NCI-H2196 treated with DMSO at 0.1 percent for 48 hours (cell line): ENCODE results near the gene ULK2.
A peak's percentile ranks its signal among the peaks of the same experiment; 100 is the strongest.
"Not testable (repeated sequence)": the region's sequence is repeated elsewhere in the genome, so short reads cannot be mapped to it uniquely, and the experiment has no call there.

ENCODE experiments used
- DNase-seq: peaks from one replicate; lab custom pipeline; 2025; ENCODE audit not compliant: unreplicated experiment; lab: John Stamatoyannopoulos, UW

ULK2 gene

DNA sequence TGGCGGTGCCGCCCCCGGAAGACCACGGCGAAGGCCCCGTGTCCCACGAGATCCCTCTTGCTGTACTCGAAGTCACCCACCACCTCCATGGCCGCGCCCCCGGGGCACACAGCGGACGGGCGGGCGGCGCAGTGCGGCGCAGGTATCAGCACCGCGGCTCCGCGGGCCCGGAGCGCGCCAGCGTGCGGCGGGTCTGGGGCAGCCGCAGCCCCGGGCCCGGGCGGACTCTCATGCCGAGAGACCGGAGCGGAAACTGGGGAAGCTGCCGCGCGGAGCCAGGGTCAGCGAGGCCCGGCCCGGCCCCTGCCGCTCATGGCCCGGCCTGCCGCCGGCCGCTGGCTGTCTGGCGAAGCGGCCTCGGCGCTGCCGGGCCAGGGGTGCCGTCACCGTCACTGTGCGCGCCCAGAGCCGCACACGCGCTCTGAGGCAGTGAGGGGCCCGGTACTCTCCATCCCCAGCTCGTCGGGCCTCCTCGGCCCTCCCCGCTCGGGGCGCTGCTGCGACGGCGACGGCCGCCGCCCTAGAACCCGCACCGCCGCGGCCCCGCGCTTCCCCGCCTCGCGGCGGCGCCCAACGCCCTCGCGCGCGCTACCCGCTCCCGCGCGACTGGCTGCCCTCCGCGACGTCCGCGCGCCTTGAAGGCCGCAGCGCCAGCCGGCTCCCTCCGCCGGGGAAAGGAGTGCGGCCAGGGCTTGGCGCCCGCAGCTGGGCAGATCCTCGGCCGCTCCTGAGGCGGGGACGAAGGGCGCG is at the start of gene ULK2:
Gene ULK2 (minus strand): TSS at position 608 of the 750 bp plus-strand sequence. CDS start 519 bp downstream, at position 89.
- DNase-seq = peak; percentile 12

DNA sequence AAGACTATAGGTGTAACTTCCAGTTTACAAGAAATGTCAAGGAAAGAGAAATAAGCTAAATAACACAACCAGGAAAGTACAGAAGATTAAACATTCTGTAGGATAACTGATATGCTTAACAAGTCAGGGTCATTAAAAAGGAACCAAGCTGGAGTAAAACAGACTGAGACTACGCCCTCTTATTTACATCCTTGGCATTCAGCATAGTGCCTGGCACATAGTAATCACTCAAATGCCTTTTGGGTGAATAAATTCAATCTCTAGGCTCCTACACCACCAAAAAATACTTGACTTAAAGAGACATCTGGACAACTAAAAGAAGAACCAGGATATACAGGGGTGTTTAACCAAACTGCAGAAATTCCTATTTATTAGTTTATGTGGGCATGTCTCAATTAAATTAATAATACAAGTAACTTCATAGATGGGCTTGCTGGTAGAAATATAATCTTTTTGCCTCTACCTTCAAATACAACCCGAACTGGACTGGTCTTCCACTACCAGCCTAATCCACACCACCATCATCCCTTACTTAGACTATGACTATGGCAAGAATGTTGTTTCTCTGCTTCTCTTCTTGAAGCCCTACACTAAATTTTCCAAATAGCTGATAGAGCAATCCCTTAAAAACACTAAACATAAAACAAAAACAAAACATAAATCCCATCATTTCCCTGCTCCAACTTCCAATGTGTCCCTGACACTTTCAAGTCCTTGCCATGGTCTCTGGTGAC is 47.7 kb upstream of the ULK2 start:
- DNase-seq = no peak

DNA sequence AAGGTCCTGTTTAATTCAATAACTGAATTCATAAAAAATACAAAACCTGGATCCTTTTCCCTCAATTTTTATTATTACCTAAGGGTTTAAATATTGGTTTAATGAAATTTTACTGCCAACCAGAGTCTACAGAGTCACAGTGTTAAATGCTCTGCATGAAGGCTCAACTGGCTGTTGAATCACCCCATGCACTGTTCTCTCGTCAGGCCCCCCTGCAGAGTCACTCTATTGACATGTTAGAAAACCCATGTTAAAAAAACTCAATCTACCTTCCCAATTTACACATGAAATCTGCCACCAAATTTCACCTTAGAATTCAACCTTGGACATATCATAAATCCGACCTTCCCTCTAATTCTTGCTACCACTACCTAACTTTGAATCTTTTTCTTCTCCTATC is 43.3 kb upstream of the ULK2 start:
- DNase-seq = no peak

DNA sequence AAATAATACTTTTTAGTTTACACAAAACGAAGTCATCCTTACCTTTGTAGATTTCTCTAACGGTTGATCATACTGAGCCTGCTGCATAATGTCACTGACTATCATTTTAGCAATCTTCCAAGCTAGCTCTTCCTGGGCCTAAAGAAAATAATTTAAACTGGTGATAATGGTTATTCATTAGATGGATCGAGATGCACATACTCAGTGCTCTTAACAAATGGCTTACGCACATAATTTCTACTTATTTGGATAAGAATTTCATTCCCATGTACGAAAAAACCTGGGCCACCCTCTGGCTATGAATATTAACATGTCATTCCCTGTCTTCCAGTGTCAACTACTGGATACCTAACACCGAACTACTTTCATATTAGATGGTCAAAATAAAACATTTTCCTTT is 41.4 kb upstream of the ULK2 start:
- no peak for DNase-seq

DNA sequence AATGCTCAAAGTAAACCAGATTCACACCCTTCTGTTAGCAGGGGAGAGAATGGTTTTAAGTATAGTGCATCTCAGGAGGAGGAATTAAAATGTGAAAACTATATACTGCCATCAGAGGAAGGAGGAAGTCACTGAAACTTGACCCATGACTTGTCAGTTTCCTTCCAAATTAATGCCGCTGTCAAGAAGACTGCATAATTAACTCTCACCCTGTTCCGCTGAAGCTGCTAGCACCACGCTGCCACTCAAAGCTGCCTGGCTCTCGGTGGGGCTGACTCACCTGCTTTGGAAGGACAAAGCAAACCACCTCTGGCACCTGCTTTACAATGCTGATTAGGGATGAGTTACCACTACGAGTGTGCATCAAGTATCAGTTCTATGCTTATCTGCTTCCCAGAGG is 37.8 kb upstream of the ULK2 start:
- no peak for DNase-seq

DNA sequence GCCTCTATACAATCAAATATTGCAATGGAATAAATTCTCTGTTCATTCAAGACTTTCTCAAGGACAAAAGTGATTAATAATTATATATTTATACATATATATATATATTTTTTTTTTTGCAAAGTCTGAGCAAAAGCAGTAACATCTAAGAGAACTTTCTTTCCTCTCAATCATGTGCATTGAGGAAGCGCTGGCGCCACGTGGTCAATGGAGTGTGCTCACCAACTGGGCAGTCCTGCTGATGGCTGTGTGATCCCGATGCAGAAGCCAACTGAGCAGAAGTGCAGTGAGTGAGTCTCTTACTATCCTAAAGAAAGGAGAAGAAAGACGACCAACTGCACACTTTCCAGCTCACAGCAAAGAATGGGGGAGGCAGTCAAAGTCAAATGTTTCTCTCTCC is 37.2 kb upstream of the ULK2 start:
- DNase-seq = no peak

DNA sequence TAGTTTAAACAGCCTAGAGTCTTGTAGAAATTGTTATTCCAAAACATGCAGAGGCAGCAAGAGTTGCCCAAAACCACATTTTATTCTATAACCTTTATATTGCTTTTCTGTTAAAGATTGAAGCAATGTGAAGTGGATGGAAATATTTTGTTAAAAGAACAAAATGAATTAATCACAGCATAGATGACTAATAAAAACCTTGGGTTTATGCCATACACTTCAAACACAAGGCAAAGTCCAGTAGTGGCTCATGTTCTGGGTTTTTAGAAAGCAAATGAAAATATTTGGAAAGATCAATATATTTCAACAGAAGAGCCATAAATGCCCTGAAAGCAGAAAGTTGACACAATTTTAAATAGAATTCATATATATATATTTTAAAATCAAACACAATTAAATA is 36.7 kb upstream of the ULK2 start:
- no peak for DNase-seq

DNA sequence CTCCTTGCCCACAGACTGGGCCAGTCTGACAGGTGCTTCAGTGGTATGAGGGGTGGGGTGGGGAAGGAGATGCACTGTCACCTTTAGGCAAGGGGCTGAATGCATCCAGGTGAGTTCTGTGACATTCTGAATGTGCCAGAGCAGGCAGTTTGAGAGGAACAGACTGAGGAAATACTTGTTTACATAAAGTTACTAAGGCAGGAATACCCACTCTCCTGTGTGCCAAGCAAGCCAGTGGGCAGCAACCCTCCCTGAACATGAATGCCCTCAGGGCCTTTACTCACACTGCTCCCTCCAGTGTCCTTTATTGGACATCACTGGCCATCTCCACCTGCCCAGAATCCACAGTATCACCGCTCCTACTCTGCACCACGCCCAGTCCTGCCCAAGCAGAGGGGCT is 33.1 kb upstream of the ULK2 start:
- DNase-seq = no peak

DNA sequence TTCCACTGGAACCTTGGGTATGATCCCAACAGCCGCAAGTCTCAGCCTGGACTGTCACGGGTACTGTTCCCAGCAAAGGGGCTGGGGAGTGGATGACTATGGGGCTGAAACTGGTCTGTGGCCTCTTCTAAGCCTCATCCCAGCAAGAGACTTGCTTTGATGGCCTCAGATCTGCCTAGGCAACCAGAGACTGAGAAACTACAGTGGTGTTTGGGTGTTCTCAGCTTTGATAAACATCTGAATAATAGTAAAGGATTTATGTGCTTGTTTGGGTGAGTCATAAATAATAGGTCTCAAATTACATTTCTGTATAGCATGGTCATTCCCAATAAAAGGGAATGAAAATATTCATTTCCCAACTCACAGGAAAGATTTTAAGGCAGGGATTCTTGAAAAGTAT is 30.2 kb upstream of the ULK2 start:
- no peak for DNase-seq

DNA sequence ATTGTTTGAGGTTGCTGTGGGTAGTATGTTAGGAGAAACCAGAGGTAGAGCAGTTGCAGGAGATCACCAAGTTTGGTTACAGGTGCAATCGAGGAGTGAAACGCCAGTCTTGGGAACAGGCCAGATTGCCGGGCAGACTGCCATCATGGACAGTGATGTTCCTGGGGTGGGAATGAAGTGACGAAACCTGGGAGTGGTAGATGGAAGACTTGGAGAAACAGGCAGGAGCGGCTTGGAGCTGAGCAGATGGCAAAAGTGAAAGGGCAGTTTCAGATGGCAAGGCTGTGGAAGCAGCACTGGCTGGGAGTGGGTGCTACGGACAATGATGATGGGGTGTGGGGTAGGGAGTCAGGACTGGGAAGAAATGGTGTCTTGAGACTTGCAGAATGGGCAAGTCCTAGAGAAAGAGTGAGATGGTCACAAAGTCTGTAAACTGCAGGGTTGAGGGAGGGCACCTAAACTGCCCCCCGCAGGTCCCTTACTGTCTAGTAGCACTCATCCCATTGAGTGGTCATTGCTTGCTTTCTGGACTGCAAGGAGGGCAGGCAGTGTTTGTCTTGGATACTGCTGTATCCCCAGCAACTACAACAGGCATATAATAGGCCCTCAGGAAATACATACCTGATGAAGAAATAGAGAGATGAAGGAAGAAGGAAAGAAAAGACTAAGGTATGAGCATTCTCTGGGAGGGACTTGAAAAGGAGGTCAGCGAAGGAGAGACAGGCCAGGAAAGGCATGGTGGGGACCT is 29.5 kb upstream of the ULK2 start:
- no peak for DNase-seq

DNA sequence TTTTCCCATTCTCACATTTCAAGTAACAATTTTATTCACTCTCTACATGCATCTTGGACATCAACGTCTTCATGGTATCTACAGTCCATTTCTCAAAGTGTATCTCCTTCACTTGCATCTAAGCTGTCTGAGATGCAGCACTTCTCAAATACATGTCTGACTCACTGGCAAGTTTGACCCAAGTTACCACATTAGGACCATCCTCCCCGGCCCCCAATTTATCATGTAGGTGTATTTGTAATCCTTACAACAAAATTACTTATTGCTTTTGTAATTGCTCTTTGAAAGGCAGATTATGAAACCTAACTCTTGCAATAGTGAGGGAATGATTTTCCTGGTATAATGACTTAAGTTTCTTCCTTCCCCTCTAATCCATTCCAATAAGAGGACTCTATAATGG is 28.9 kb upstream of the ULK2 start:
- no peak for DNase-seq

DNA sequence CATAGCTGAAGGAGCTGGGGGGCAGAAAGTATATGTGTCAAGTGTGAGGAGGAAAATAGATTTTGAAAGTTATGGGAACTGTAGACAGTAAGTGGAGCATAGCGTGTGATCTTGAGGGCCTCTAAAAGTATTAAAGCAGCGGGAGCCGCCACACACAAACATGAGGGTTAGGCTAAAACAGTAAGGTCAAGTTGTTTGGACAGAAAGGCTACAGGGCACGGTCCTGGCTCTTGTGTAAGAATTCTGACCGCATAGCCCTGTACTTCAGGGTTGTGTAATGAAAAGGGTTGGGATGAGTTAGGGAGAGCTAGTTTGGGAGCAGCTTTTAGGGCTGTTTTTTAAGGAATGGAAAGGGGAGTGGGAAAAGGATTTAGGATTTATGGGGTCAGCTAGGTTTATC is 22.8 kb upstream of the ULK2 start:
- DNase-seq = not testable (repeated sequence)

DNA sequence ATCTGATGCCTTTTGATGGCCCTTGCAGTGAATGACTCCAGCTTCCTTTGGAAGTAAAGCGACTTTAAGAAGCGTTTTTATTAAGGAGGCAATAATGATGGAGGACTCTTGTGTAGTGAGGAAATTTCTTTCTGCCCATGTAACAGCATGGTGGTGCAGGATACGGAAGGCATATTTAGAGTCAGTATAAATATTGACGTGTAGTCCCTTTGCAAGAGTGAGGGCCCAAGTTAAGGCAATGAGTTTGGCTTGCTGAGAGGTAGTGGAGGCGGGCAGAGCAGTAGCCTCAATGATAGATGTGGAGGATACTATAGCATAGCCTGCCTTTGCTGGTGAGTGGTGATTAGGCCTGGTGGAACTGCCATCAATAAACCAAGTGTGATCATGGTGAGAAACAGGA is 22.3 kb upstream of the ULK2 start:
- DNase-seq = not testable (repeated sequence)

DNA sequence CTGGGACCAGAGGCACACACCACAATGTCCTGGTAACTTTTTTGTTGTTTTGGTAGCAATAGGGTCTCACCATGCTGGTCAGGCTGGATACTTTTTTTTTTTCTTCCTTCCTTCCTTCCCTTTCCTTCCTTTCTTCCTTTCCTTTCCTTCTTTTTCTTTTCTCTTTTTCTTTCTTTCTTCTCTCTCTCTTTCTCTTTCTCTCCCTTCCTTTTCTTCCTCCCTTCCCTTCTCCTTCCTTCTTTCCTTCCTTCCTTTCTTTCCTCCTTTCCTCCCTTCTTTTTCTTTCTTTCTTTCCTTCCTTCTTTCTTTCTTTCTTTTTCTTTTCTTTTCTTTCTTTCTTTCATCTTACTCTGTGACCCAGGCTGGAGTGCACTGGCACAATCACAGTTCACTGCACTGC is 18.4 kb upstream of the ULK2 start:
- no peak for DNase-seq

DNA sequence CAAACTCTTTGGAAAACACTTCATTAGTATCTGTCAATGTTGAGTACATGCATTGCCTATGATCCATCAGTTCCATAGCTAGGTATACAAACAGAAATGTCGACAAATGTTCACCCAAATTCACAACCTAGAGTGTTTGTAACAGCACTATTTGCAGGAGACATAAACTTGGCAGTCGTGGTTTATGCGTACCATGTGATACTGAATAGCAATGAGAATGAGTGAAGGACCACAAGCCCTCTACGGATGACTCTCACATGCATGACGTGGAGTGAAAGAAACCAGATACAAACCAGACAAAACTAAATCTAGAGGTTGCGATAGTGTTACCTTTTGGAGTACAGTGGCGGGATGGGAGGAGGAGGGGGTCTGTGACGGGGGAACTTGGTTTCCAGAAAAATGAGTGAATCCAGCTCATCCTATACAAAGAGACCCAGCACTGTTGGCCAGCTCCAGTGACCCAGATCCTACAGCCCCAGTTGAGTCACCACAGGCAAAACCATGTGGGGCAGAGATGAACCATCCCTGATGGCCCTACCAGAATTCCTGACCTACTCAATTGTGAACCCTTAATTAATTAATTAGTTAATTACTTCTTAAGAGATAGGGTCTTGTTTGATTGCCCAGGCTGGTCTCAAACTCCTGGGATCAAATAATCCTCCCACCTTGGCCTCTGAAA is 15.9 kb upstream of the ULK2 start:
- no peak for DNase-seq

DNA sequence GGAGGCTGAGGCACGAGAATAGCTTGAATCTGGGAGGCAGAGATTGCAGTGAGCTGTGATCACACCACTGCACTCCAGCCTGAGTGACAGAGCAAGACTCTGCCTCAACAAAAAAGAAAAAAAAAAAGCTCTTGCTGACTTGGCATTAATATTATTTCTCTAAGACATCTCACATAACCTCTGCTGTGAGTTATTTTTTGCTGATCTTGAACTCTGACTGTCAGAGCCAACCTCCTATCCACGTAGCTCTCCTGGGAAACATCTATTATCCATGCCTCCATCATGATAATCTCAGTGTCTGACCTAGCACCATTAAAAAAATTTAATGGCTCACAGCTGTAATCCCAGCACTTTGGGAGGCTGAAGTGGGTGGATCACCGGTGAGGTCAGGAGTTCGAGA is 12.7 kb upstream of the ULK2 start:
- DNase-seq = no peak

DNA sequence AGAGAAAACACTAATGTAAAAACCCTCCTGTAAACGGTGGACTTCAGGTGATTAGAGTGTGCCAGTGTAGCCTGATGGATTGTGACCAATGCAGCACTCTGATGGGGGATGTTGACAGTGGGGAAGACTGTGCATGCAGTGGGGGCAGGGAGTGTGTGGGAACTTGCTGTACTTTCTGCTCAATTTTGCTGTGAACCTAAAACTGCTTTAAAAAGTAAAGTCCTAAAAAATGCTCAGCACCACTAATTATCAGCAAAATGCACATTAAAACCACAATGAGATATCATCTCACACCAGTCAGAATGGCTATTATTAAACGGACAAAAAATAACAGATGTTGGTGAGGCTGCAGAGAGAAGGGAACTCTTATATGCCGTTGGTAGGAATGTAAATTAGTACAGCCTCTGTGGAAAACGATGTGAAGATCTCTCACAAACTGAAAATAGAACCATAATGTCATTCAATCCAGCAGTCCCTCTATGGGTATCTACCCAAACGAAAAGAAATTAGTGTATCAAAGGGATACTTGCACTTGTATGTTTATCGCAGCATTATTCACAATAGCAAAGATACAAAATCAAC is 9.7 kb upstream of the ULK2 start:
- DNase-seq = no peak

DNA sequence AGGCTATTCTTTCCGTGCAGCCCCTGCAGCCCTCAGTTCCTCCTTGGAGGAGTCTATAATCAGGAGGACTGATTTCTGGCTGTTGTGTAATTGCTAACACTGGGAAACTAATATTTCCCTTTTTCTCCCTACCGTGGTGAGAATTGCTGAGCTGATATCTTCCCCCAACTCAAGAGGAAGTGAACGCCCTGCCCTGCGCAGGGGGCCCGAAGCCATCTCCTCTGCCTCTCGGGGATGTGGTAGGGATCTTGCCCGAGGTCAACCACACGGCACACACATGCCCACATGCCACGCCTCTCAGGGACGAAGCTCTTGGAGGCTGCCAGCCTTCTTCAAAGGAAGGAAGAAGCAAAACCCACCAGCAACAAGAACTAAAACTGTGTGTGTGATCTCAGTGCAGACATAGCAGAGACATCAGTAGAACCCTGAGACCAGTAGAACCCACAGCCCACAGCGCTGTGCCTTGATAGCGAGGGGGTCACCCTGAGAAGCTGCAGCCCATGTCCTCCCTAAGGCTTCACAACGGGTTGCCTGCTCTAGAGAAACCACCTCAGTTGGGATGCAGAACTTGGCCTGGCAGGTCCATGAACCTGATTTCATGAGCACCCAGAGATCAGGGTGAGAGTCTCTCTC is 8.9 kb upstream of the ULK2 start:
- DNase-seq = no peak

DNA sequence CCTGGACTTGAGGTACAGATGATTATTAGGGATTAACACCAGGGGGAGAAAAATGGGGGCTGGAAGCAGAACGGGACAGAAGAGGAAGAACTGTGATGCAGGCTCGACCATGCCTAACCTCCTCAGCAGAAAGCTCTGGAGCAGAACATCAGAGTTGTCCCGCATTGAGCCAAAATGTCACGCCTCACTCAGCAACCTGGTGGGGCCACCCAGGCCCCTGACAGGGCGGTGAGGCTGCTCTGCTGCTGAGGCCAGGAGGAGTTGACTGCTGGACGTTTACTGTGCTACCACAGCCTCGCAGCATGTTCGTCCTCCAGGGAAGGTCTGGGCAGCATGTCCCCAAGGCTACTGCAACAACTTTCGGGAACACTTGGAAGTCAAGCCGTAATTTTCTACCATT is 6.5 kb upstream of the ULK2 start:
- DNase-seq = no peak

DNA sequence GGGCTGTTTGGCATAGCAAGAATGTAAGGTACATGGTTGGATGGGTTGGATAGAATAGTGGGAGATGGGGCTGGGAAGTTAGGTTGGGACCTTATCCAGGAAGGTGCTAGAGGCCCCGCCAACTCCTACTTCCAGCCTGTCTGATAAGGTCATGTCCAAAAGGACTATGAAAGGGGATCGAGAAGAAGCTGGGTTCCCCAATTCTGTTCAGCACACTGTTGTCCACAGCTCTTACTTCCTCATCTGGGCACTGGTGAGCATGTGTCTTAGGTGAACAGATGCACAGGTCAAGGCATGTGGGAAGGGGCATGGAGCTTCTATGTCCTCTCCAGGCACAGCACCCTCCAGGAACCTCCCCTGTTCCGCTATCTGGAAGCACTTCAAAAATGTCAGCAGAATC is 5.6 kb upstream of the ULK2 start:
- no peak for DNase-seq

DNA sequence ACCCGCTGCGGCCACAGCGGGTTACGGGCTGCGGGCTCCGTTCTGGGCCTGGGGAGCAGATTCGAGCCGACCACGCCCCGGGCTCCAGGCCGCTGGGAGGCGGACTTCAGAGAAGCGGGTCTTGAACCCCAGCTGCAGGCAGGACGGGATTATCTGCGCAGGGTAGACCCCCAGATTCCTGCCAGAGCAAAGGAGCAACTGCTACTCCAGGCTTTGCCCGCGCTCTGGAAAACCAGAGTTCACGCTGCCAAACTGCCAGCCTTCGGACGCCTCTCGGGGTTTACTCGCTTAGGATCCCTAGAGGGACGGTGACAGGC is 301 bp upstream of the ULK2 start:
- no peak for DNase-seq
